HG03175 (cell line): ENCODE results near the gene COX19.

Experiments
- ATAC-seq: cut with Tn5 transposase; IDR thresholded peaks from one replicate; pipeline ENCODE4 v1.9.1; 2021; ENCODE audit warnings: mild to moderate bottlenecking, moderate library complexity; ENCODE audit not compliant: unreplicated experiment

The COX19 gene

DNA sequence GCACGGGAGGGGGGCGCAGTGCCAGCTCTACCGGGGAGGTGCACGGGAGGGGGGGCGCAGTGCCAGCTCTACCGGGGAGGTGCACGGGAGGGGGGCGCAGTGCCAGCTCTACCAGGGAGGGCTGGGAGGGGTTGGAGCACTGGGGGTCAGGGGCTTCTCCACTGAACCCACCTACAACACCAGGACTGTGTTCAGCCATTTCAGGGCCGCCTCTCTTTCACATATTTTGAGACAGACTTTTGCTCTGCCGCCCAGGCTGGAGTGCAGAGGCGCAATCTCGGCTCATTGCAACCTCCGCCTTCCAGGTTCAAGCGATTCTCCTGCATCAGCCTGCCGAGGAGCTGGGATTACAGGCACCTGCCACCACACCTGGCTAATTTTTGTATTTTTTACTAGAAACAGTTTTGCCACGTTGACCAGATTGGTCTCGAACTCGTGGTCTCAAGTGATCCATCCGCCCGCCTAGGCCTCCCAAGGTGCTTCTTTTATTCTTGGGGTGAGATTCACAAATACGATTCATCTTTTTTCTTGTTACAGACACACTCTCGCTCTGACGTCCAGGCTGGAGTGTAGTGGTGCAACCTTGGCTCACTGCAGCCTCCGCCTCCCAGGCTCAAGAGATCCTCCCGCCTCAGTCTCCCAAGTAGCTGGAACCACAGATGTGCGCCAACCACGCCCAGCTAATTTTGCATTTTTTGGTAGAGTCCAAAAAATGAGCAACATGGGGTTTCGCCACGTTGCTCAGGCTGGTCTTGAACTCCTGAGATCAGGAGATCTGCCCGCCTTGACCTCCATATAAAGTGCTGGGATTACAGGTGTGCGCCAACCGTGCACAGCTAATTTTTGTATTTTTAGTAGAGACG, 57.9 kb downstream of the COX19 start:
- no peak for ATAC-seq

DNA sequence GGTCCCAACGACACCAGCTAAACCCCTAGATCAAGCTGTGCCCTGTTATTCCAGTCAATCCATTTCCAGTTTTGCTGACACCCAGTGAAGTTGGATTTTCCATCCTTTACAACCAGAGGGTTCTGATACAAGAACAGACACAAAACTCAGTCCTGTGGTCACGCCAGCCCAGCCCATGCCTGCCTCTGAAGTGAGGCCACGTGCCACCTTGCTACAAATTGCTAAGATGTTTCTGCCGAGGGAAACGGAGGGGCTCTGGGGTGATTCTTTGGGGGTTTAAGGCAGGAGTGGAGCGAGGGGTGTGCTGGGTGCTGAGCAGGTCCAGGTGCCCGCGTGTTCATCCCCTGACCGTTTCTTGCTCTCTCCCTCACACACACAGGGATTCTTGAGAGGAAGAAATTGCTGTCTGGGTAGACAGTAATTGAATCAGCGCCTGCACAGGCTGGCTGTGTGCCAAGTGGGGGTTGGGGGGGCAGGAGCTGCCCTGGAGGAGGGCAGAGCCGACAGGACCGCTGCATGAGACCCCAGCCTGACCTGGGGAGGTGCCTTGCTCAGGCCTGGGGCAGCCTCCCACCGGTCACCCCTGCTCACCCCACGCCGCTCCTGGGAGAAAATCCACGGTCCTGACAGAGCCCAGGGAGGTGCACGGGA, 58.9 kb downstream of the COX19 start:
- no peak for ATAC-seq
